AG04449 (cell line): ENCODE data around the gene CKMT1B.
"Not testable (repeated sequence)": the region's sequence is repeated elsewhere in the genome, so short reads cannot be mapped to it uniquely, and the experiment has no call there.

Experiments
- CTCF ChIA-PET: fragments of 350-600 bp; formaldehyde crosslinking; extraction: SDS; loops from one replicate; lab custom pipeline; 2021; ENCODE audit warnings: antibody characterized with exemption; lab: Yijun Ruan, JAX
- POLR2A ChIA-PET: fragments of 400-600, 350-600 bp; formaldehyde crosslinking; extraction: SDS; loops from one replicate; lab custom pipeline; 2020; ENCODE audit warnings: antibody characterized with exemption, inconsistent platforms; lab: Yijun Ruan, JAX
- DNase-seq: peaks from one replicate; pipeline ENCODE4 v3.0.0-alpha.2; 2010; ENCODE audit warnings: low read depth, low spot score
- H3K4me3 ChIP-seq: 2 replicates; pipeline ENCODE4 v1.5.1; 2011; ENCODE audit warnings: low read depth, mild to moderate bottlenecking, control low read depth, low read length
- TF ChIP-seq, protein P1 (sequence below): IDR thresholded peaks from one replicate; pipeline ENCODE4 v1.5.1; 2011; ENCODE audit warnings: mild to moderate bottlenecking, moderate library complexity, low read length, control low read depth, inconsistent platforms; ENCODE audit not compliant: insufficient read depth; ENCODE audit errors: missing control alignments

CKMT1B gene

DNA sequence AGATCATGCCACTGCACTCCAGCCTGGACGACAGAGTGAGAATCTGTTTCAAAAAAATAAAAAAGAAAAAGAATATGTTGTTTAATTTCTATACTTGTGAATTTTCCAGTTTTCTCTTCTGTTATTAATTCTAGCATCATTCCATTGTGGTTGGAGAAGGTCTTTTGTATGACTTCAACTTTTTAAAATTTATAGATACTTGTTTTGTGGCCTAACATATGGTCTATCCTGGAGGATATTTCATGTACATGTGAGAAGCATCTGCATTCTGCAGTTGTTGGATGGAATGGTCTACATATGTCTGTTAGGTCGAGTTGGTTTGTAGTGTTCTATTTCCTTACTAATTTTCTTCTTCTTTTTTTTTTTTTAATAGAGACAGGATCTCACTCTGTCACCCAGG lies 40.8 kb upstream of the CKMT1B start:
- POLR2A ChIA-PET = interaction anchor here (0.6 kb wide), 1 partner anchor 40 kb away, joined by 3 read pairs; no protein-coding TSS in a partner anchor
- TF ChIP-seq, protein P1, sequence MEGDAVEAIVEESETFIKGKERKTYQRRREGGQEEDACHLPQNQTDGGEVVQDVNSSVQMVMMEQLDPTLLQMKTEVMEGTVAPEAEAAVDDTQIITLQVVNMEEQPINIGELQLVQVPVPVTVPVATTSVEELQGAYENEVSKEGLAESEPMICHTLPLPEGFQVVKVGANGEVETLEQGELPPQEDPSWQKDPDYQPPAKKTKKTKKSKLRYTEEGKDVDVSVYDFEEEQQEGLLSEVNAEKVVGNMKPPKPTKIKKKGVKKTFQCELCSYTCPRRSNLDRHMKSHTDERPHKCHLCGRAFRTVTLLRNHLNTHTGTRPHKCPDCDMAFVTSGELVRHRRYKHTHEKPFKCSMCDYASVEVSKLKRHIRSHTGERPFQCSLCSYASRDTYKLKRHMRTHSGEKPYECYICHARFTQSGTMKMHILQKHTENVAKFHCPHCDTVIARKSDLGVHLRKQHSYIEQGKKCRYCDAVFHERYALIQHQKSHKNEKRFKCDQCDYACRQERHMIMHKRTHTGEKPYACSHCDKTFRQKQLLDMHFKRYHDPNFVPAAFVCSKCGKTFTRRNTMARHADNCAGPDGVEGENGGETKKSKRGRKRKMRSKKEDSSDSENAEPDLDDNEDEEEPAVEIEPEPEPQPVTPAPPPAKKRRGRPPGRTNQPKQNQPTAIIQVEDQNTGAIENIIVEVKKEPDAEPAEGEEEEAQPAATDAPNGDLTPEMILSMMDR = no peak
- CTCF ChIA-PET = no interaction called here
- no peak overlapping the region for H3K4me3 ChIP-seq
- no peak for DNase-seq

DNA sequence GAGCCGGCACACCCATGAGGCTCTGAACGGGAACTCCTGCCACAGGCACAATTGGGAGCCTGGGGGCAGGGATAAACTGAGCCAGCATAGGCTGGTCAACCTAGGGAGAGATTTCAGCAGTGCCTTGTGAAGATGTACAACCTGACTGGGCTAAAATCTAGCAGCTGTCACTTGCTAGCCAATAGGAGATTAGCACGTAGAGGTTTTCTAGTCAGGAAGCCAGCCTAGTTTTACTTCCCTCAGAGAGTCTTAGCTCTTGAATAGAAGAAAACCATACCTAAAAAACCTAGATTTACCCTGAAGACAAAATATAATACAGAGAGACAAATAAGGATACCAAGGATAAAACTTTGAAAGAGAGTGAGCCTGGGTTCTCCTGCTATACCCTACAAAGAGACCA lies 31.1 kb upstream of the CKMT1B start:
- CTCF ChIA-PET, H3K4me3 ChIP-seq, POLR2A ChIA-PET, DNase-seq: not testable (repeated sequence)

DNA sequence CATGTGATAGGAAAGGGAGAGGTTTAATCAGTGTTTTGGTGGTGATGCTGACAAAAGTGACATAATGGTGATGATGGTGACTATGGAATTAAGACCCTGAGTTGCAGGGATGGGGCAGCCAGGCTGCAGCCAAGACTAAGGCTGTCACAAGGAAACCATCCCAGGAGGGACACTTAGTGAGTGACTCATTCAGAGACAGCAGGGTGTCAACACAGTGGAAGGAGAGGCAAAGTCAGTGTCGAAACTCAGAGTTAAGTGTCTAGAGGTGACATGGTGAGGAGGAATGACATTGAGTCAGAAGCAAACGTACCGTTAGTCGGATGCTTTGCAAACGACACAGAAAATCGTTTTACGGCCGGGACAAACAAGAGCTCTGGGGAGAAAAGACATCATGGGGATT lies 30.0 kb upstream of the CKMT1B start:
- H3K4me3 ChIP-seq, CTCF ChIA-PET, DNase-seq, POLR2A ChIA-PET: not testable (repeated sequence)

DNA sequence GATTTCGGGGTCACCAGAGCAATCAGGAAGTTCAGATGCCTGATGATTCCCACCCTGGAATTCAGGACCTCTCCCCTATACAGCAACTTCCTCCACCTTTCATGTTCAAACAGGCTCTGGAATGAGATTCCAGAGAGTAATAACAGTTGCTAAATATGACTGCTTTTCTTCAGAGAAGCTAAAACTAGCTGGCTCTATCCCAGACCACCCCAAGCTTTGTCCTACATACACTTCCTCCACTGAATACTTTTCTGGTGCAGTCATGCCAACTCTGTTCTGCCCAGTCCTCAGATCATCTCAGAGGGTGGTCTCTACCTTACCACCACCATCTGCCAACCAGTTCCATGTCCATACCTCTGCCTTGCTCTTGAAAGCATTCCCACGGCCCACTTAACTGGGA lies 27.2 kb upstream of the CKMT1B start:
- H3K4me3 ChIP-seq, DNase-seq, CTCF ChIA-PET, POLR2A ChIA-PET: not testable (repeated sequence)

DNA sequence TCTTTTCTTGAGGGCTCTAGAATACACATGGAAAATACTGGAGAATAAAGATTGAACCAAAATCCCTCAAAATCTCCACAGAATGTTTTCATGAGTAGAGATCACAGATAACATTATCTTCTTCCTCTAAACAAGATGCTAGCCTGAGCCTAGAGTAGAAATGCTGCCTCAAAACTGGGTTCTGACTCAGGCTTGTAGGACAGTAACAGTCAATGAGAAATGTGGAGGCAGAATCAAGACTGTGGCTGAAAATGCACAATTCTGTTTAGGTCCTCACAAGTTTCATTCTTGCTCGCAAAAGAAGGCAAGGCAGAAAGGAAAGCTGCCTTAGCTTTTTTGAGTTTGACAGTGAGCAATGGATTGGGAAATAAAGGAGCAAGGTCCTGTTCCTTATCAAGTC lies 19.2 kb upstream of the CKMT1B start:
- H3K4me3 ChIP-seq, POLR2A ChIA-PET, CTCF ChIA-PET, DNase-seq: not testable (repeated sequence)

DNA sequence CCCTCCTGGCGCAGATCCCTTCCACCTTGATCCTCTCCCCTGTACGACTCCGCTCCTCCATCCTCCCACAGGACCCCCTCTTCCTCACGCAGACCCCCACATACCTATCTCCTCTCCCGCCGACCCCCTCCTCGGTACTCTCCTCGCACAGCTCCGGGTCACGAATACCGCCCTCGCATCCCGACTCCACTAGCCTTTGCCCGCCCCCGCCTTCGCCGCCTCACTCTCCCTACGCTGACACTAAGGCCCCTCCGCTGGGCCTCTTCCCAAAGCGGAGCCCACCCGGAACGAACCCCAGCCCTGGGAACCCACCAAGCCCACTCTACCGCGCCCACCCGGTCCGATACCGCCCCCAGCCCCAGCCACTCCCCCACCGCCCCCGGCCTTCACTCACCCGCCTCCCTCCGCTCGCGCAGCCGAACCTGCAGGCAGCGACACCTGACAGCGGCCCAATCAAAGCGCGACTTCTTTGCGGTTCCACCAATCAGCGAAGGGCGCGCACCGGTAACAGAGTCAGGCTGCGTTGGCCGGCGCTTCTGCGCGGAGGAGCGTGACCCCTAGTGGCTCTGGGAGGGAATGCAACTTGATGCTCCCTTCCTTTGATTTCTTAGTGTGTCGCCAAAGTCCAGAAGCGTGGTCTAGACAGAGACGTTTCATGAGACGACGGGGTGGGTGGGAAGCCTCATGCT lies 3.9 kb upstream of the CKMT1B start, which contains the start of gene PPIP5K1:
TSS of gene PPIP5K1 (minus strand) at position 431 of the 689 bp plus-strand sequence. CDS start 5,704 bp downstream, outside the sequence.
- DNase-seq, CTCF ChIA-PET, H3K4me3 ChIP-seq, POLR2A ChIA-PET: not testable (repeated sequence)

DNA sequence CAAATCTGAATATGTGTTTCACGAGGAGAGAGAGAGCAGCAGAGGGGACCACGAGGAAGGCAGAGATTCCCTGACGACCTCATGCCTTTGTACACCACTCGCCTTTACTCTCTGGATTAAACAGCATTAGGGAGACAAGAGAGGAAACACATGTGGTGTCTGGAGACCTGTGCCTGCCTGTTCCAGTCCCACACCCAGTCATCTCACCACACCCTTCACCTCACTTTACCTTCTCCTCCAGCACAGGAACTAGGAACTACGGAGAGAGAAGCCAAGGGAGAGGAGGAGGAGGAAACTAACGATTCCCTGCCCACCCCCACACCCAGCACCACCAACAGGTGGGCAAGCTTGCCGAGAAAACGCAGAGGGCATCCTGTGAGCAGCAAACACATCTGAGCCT lies 986 bp upstream of the CKMT1B start:
- POLR2A ChIA-PET, CTCF ChIA-PET: not testable (repeated sequence)

DNA sequence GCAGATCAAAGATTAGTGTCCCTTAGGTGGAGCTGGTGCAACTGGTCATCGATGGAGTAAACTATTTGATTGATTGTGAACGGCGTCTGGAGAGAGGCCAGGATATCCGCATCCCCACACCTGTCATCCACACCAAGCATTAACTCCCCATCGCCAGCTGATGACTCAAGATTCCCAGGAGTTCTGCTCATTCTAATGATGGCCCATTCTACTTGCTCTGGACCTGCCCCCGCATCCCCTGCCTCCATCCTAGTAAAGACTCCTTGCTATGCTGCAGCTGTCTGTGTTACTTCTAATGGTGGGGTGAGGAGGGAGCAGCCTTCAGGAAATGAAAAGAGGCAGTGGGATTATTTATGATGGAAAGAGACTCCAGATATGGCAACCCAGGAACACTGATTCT lies 5.3 kb downstream of the CKMT1B start:
- POLR2A ChIA-PET, H3K4me3 ChIP-seq: not testable (repeated sequence)

More for the DNA sequence above, 986 bp upstream of the CKMT1B start:
- H3K4me3 ChIP-seq, DNase-seq: not testable (repeated sequence)

DNA sequence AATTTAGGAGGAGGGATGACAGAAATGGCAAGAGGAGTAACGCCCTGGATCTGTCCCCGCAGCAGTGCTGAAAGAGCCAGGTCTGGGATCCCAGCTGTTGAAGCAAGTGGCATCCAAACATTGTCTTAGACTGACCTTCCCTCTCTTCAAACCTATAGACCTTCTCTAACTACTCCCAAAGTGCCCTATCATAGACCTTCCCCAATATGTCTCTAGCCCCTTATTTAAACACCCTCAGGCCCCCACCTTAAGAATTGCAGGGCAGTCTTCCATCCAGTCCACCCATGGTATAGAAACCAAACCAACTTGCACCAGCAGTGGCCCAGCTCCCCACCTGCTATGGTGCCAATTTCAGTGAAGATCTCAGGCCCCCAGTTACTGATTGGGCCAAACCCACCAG lies 6.4 kb downstream of the CKMT1B start:
- DNase-seq, H3K4me3 ChIP-seq, POLR2A ChIA-PET, CTCF ChIA-PET: not testable (repeated sequence)

More for the DNA sequence above, 5.3 kb downstream of the CKMT1B start:
- CTCF ChIA-PET, DNase-seq: not testable (repeated sequence)

DNA sequence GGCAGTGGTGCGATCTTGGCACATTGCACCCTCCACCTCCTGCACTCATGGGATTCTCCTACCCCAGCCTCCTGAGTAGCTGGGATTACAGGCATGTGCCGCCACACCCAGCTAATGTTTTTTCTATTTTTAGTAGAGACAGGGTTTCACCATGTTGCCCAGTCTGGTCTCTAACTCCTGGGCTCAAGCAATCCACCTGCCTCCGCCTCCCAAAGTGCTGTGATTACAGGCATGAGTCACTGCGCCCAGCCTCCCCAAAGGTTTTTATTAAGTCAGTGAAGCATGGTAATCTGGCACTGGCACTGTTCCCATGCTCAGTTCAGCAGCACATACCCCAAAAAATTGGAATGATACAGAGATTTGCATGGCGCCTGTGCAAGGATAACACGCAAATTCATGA lies 8.4 kb downstream of the CKMT1B start:
- H3K4me3 ChIP-seq, DNase-seq, CTCF ChIA-PET, POLR2A ChIA-PET: not testable (repeated sequence)

DNA sequence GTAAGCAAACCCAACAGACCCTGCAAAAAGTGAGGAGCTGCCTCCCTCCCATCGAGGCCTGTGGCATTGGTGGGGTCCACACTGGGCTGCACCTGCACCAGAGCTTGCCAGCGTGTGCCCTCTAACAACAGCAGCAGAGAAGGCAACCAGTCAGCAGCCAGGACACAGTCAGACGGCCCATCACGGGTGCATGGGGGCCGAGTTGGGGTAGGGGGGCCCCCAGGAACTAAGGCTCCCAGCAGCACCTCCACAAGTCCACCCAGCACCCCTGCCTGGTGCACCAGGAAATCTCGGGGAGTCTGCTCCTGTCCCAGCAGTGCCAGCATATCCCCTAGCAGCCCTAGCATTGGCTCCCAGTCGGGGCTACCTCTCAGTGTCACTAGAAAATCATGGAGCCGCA lies 23.9 kb downstream of the CKMT1B start:
- CTCF ChIA-PET, DNase-seq, POLR2A ChIA-PET, H3K4me3 ChIP-seq: not testable (repeated sequence)

DNA sequence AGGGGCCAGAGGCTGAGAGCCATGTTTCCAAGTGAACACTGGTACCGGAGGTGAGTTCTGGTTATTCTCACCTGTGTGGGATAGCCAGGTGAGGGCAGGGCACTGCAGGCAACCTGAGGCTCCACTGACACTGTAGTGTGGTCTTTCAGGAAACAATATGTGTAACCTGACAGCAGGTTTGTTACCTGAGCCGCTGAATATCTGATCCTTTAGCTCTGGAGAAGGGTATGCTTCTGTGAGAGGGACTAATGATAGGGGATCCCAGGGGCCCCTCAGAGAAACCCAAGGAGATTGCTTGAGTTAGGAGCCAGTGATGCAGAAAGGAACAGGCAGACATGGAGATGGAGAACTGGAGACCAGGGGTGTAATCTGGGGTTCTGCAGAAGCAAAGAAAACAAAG lies 24.9 kb downstream of the CKMT1B start, which contains the start of gene STRC:
TSS of gene STRC (minus strand) at position 101 of the 400 bp plus-strand sequence. CDS start at position 23, 78 bp downstream.
- H3K4me3 ChIP-seq, DNase-seq, CTCF ChIA-PET, POLR2A ChIA-PET: not testable (repeated sequence)

DNA sequence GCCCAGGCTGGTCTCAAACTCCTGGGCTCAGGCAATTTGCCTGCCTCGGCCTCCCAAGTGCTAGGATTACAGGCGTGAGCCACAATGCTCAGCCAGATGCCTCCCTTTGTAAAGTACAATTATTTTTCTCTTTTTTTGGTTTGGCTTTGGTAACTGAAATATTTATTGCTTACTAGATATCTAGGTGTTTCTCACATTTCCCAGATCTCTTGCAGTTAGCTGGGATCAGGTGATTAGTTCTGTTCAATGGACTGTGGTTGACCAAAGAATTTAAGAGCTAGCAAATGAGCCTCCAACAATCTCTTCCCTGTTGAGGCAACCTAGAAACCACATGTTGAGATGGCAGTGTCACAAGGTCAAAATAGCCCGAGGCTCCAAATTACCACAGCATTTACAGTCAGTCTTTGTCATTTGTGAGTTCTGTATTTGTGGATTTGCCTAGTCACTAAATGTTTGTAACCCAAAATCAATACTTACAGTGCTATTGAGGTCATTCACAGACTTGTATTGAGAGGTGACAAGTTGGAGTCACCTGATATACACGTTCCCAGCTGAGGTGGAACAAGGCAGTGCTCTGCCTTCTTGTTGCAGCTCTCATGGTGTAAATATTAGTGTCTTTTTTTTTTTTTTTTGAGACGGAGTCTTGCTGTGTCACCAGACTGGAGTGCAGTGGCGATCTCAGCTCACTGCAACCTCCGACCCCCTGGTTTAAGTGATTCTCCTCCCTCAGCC lies 28.4 kb downstream of the CKMT1B start:
- CTCF ChIA-PET = not testable (repeated sequence)

More for the DNA sequence above, 28.4 kb downstream of the CKMT1B start:
- POLR2A ChIA-PET, H3K4me3 ChIP-seq, DNase-seq: not testable (repeated sequence)
